SK-N-SH (cell line): ENCODE measurements around the gene CIAO2A. TPM values are rescaled to one million over a fixed set of nuclear protein-coding genes. Genes with fewer than 3 reads are reported as not detected.

Experiments used
- CTCF ChIA-PET: fragments of 300-600, 350-600 bp; formaldehyde crosslinking; extraction: SDS; loops from one replicate; lab custom pipeline; 2021; lab: Yijun Ruan, JAX
- POLR2A ChIA-PET: fragments of 350-600 bp; sonication (Branson Sonifier 250); formaldehyde crosslinking; extraction: SDS; loops from one replicate; lab custom pipeline; 2020; ENCODE audit warnings: antibody characterized with exemption, inconsistent platforms; lab: Yijun Ruan, JAX
- DNase-seq: peaks from one replicate; pipeline ENCODE4 v3.0.0; 2012
- H2AFZ ChIP-seq: fragments of 200-600 bp; sonication (generic); 2 replicates; pipeline ENCODE4 v1.8.1; 2016; ENCODE audit warnings: antibody characterized with exemption, mild to moderate bottlenecking, low read depth
- H3F3A ChIP-seq: fragments of 200-600 bp; sonication (generic); replicated peaks from 2 replicates; pipeline ENCODE3; 2016; ENCODE audit warnings: antibody characterized with exemption, mild to moderate bottlenecking; ENCODE audit not compliant: insufficient read depth
- H3K27ac ChIP-seq, 2 experiments: fragments of 200-500 bp in 1 of 2; fragments of 200-600 bp in 1 of 2; sonication (Bioruptor generic) in 1 of 2; sonication (generic), shearing (Covaris generic) in 1 of 2; 2 replicates each; pipeline versions ENCODE4 v1.5.1 to v1.6.1; 2014 to 2016; ENCODE audit warnings: low read depth in 2 of 2, inconsistent platforms in 1 of 2, low read length in 1 of 2, mild to moderate bottlenecking in 1 of 2, mixed read lengths in 1 of 2
- H3K27me3 ChIP-seq: fragments of 200-600 bp; sonication (generic), shearing (Covaris generic); 2 replicates; pipeline ENCODE4 v1.6.1; 2016; ENCODE audit warnings: mixed run types; ENCODE audit not compliant: insufficient read depth
- H3K36me3 ChIP-seq, 2 experiments: fragments of 200-500 bp in 1 of 2; fragments of 200-600 bp in 1 of 2; sonication (Bioruptor generic) in 1 of 2; sonication (generic) in 1 of 2; replicated peaks in 1 of 2; 2 replicates each; pipeline versions ENCODE3 to v1.5.1; 2014 to 2016; ENCODE audit warnings: low read length in 1 of 2, mild to moderate bottlenecking in 1 of 2; ENCODE audit not compliant: insufficient read depth in 2 of 2, control insufficient read depth in 1 of 2
- H3K4me1 ChIP-seq, 2 experiments: fragments of 200-500 bp in 1 of 2; fragments of 200-600 bp in 1 of 2; sonication (Bioruptor generic) in 1 of 2; sonication (generic), shearing (Covaris generic) in 1 of 2; 2 replicates each; pipeline versions ENCODE4 v1.5.1 to v1.6.1; 2014 to 2016; ENCODE audit warnings: low read depth in 1 of 2, low read length in 1 of 2, mixed run types in 1 of 2; ENCODE audit not compliant: insufficient read depth in 2 of 2, control insufficient read depth in 1 of 2
- H3K4me2 ChIP-seq: fragments of 200-600 bp; sonication (generic), shearing (Covaris generic); 2 replicates; pipeline ENCODE4 v1.6.1; 2017; ENCODE audit warnings: mixed run types
- H3K4me3 ChIP-seq, 2 experiments: fragments of 200-500 bp in 1 of 2; fragments of 200-600 bp in 1 of 2; sonication (Bioruptor generic) in 1 of 2; sonication (generic), shearing (Covaris generic) in 1 of 2; 2 replicates each; pipeline versions ENCODE4 v1.5.1 to v1.8.1; 2014 to 2016; ENCODE audit warnings: low read depth in 2 of 2, inconsistent platforms in 1 of 2, low read length in 1 of 2, mild to moderate bottlenecking in 1 of 2, mixed read lengths in 1 of 2, moderate library complexity in 1 of 2
- H3K79me2 ChIP-seq: fragments of 200-600 bp; sonication (generic); 2 replicates; pipeline ENCODE4 v1.8.1; 2017; ENCODE audit warnings: mild to moderate bottlenecking; ENCODE audit not compliant: insufficient read depth
- H3K9ac ChIP-seq: fragments of 200-600 bp; sonication (generic); 2 replicates; pipeline ENCODE4 v1.6.1; 2017; ENCODE audit warnings: mixed run types
- H3K9me2 ChIP-seq: fragments of 200-600 bp; sonication (generic); 2 replicates; pipeline ENCODE4 v1.6.1; 2017; ENCODE audit warnings: mixed run types
- H3K9me3 ChIP-seq: fragments of 200-600 bp; sonication (generic); 2 replicates; pipeline ENCODE4 v1.6.1; 2017; ENCODE audit warnings: mixed run types, mild to moderate bottlenecking, moderate library complexity
- H4K20me1 ChIP-seq: fragments of 200-600 bp; sonication (generic); 2 replicates; pipeline ENCODE4 v1.6.1; 2017; ENCODE audit warnings: mild to moderate bottlenecking, mixed run types; ENCODE audit not compliant: insufficient read depth
- CHD2 ChIP-seq: fragments of 150-350 bp; IDR thresholded peaks from 2 replicates; pipeline ENCODE4 v1.6.1; 2018; ENCODE audit warnings: low read length; ENCODE audit not compliant: partially characterized antibody
- CTCF ChIP-seq: fragments of 200-600 bp; sonication (generic); IDR thresholded peaks from 2 replicates; pipeline ENCODE4 v1.6.1; 2017; ENCODE audit warnings: antibody characterized with exemption, mild to moderate bottlenecking, moderate library complexity
- EP300 ChIP-seq, 2 experiments: IDR thresholded peaks; 2 replicates each; pipeline versions ENCODE4 v1.4.0 to v1.6.1; 2012; ENCODE audit warnings: borderline replicate concordance in 1 of 2, low read depth in 1 of 2, low read length in 1 of 2
- EZH2phosphoT487 ChIP-seq: fragments of 200-600 bp; sonication (generic); IDR thresholded peaks from 2 replicates; pipeline ENCODE4 v1.6.1; 2017; ENCODE audit warnings: low read depth, mixed run types, mild to moderate bottlenecking, antibody characterized with exemption, moderate library complexity, borderline replicate concordance
- FOSL2 ChIP-seq: IDR thresholded peaks from 2 replicates; pipeline ENCODE4 v1.4.0; 2012; ENCODE audit warnings: low read depth, mild to moderate bottlenecking, moderate library complexity, borderline replicate concordance
- FOXJ3 ChIP-seq: sonication (generic); formaldehyde crosslinking; IDR thresholded peaks from 2 replicates; pipeline ENCODE4 v1.5.1; 2020; ENCODE audit warnings: mild to moderate bottlenecking, missing genetic modification reagents
- FOXM1 ChIP-seq: IDR thresholded peaks from 2 replicates; pipeline ENCODE4 v1.4.0; 2012; ENCODE audit warnings: low read depth, mild to moderate bottlenecking
- GATA2 ChIP-seq: sonication (generic); formaldehyde crosslinking; IDR thresholded peaks from 2 replicates; pipeline ENCODE4 v1.5.0; 2020; ENCODE audit warnings: mild to moderate bottlenecking, missing genetic modification reagents
- MEF2A ChIP-seq: IDR thresholded peaks from 2 replicates; pipeline ENCODE4 v1.4.0; 2012; ENCODE audit warnings: low read depth, borderline replicate concordance
- NRF1 ChIP-seq: IDR thresholded peaks from 2 replicates; pipeline ENCODE4 v1.6.1; 2012; ENCODE audit warnings: low read depth, mild to moderate bottlenecking, low read length
- POLR2AphosphoS5 ChIP-seq: IDR thresholded peaks from 2 replicates; pipeline ENCODE4 v1.6.1; 2012; ENCODE audit warnings: low read depth, low read length
- RAD21 ChIP-seq: IDR thresholded peaks from 2 replicates; pipeline ENCODE4 v1.6.1; 2012; ENCODE audit warnings: mild to moderate bottlenecking, low read length
- RCOR1 ChIP-seq: fragments of 150-350 bp; IDR thresholded peaks from 2 replicates; pipeline ENCODE4 v1.6.1; 2017; ENCODE audit warnings: antibody characterized with exemption, low read length
- RFX5 ChIP-seq: IDR thresholded peaks from 2 replicates; pipeline ENCODE4 v1.6.1; 2012; ENCODE audit warnings: mild to moderate bottlenecking, improper control_type of control experiment, low read length
- RXRA ChIP-seq: IDR thresholded peaks from 2 replicates; pipeline ENCODE4 v1.4.0; 2012; ENCODE audit warnings: low read depth, mild to moderate bottlenecking, borderline replicate concordance
- SMC3 ChIP-seq: IDR thresholded peaks from 2 replicates; pipeline ENCODE4 v1.6.1; 2012; ENCODE audit warnings: low read depth, low read length, improper control_type of control experiment
- TAF1 ChIP-seq: IDR thresholded peaks from 2 replicates; pipeline ENCODE4 v1.6.1; 2012; ENCODE audit warnings: low read depth, mild to moderate bottlenecking, low read length, moderate library complexity, borderline replicate concordance
- YY1 ChIP-seq: IDR thresholded peaks from 2 replicates; pipeline ENCODE4 v1.4.0; 2012; ENCODE audit warnings: low read depth, mild to moderate bottlenecking
- ZBTB33 ChIP-seq: IDR thresholded peaks from 2 replicates; pipeline ENCODE4 v1.4.0; 2012; ENCODE audit warnings: low read depth, borderline replicate concordance
- WGBS: methylation state at CpG from one replicate; pipeline ENCODE4 v1.1.6; 2017; ENCODE audit warnings: low lambda C conversion rate; 5-methylcytosine and 5-hydroxymethylcytosine counted together
- polyA plus RNA-seq, 3 experiments: library from polyadenylated mRNA; depleted of rRNA; stranded (reverse); fragments of >200 nt; gene quantifications; 2 replicates each; pipeline ENCODE4 v1.2.3, GENCODE V29; 2012

CIAO2A gene
- polyA plus RNA-seq, 1 of the 3 experiments (the other 2 are of a cell fraction), result 65.3 TPM

- Histone ChIP-seq H3K9me3 (no peaks in the 10 kb centered on the region; the same call in 1 of the 2 replicates), H3K27me3 (no peaks in the 10 kb centered on the region), H3K4me2 (no peak overlapping the region), H3K27ac (no peak overlapping the region), H3K4me3 (no peak overlapping the region), H2AFZ (no peak overlapping the region), H3K36me3 (no peaks in the 10 kb centered on the region), H3K9ac (no peak overlapping the region), H3K9me2 (no peaks in the 10 kb centered on the region), H4K20me1 (no peaks in the 10 kb centered on the region), H3K4me1 (peaks cover 0 to 9% of the 10 kb centered on the region in 2 experiments; a peak in 1 of 4 replicates), H3F3A (no peaks in the 10 kb centered on the region), H3K79me2 (no peaks in the 10 kb centered on the region)
- TF ChIP-seq RCOR1 (no peak), YY1 (no peak), POLR2AphosphoS5 (no peak), RXRA (no peak), EP300 (IDR thresholded peaks at IDR 0.05; ENCODE audit: borderline replicate concordance in 1 of 2, low read depth in 1 of 2, low read length in 1 of 2) (no peak), NRF1 (no peak), FOXM1 (no peak), GATA2 (no peak), FOXJ3 (CRISPR knock-in tag) (no peak), EZH2phosphoT487 (no peak), RAD21 (no peak), MEF2A (no peak), TAF1 (no peak)
- ChIA-PET POLR2A (no interaction called here), CTCF (interaction anchor here (1.0 to 1.5 kb wide), 2 partner anchors 105 to 299 kb away, joined by 3 read pairs; no protein-coding TSS in a partner anchor)
- DNase-seq, result no peak
- WGBS, result 89% methylated on average over 2 of the region's 2 CpGs
Measured at GRCh38 chr15:64051093-64051402, 42.6 kb downstream of the CIAO2A start.

- Histone ChIP-seq H2AFZ (no peak overlapping the region), H3K79me2 (no peaks in the 10 kb centered on the region), H3K36me3 (no peaks in the 10 kb centered on the region), H3F3A (no peaks in the 10 kb centered on the region), H3K27ac (no peak overlapping the region), H3K9me3 (no peaks in the 10 kb centered on the region), H3K4me1 (peaks cover 0 to 9% of the 10 kb centered on the region in 2 experiments; a peak in 1 of 4 replicates), H3K4me3 (no peak overlapping the region), H3K9ac (no peak overlapping the region), H3K27me3 (no peaks in the 10 kb centered on the region), H4K20me1 (no peaks in the 10 kb centered on the region), H3K4me2 (no peak overlapping the region), H3K9me2 (no peaks in the 10 kb centered on the region)
- peak; percentile 32 for DNase-seq
- 71% methylated on average over 8 of the region's 8 CpGs for WGBS
- no peak for TF ChIP-seq EP300 (IDR thresholded peaks at IDR 0.05; ENCODE audit: borderline replicate concordance in 1 of 2, low read depth in 1 of 2, low read length in 1 of 2)
- TF ChIP-seq ZBTB33, result no peak
- TF ChIP-seq FOSL2, result no peak
- TF ChIP-seq RXRA, result no peak
- no peak for TF ChIP-seq RAD21
- no peak for TF ChIP-seq NRF1
- TF ChIP-seq SMC3, result no peak
- no peak for TF ChIP-seq TAF1
- no peak for TF ChIP-seq CHD2
- no peak for TF ChIP-seq RFX5
- no peak for TF ChIP-seq CTCF
- CTCF ChIA-PET, result interaction anchor here (1.0 to 1.5 kb wide), 3 partner anchors 105 to 299 kb away, joined by 3 to 4 read pairs (median 3); no protein-coding TSS in a partner anchor
- POLR2A ChIA-PET, result no interaction called here
Measured at GRCh38 chr15:64050281-64051092, 43.2 kb downstream of the CIAO2A start.
